Measurements from ENCODE around the gene DTWD1. TPM values are rescaled to one million over a fixed set of nuclear protein-coding genes. Genes with fewer than 3 reads are reported as not detected.

The DTWD1 gene
- total RNA-seq, 2 donors from 2014 or later, result 11.4 to 12.1 TPM

Other genes with a start within 250 kb of the DTWD1 start
- not detected for gene FGF7, start 197.8 kb upstream of the DTWD1 start, total RNA-seq
- gene FAM227B, start 230 bp upstream of the DTWD1 start, total RNA-seq, result 1 to 10 TPM; 1.5 to 2.6 TPM